ENCODE results near the gene FOS. TPM values are rescaled to one million over a fixed set of nuclear protein-coding genes. Genes with fewer than 3 reads are reported as not detected.

FOS gene
- total RNA-seq, 6 donors from 2014 or later, result 386 to 1,146 (median 633) TPM

GRCh38 chr14:75289840-75290388, 11.3 kb downstream of the FOS start:
- Histone ChIP-seq H3K4me1 (peaks cover 11 to 21% (median 20%) of the 10 kb centered on the region in 4 donors), H3K9me3 (no peaks in the 10 kb centered on the region), H3K36me3 (no peaks in the 10 kb centered on the region), H3K4me3 (no peak overlapping the region), H3K27ac (no peak overlapping the region), H3K27me3 (no peaks in the 10 kb centered on the region)
- no peak for ATAC-seq (ENCODE audit: low FRiP score in 2 of 2)
- 81 to 85% methylated on average over 3 of the region's 3 CpGs for WGBS, 2 donors
- TF ChIP-seq CTCF (IDR thresholded peaks at IDR 0.05) (no peak), POLR2AphosphoS5 (IDR thresholded peaks at IDR 0.05) (no peak), POLR2A (IDR thresholded peaks at IDR 0.05) (no peak), EP300 (IDR thresholded peaks at IDR 0.05) (no peak)
- DNase-seq, result peak in 1 of 2 donors; percentile 7

GRCh38 chr14:75290851-75291250, 12.2 kb downstream of the FOS start:
- Histone ChIP-seq H3K27me3 (no peaks in the 10 kb centered on the region), H3K4me1 (peaks cover 21 to 30% (median 30%) of the 10 kb centered on the region in 4 donors), H3K27ac (no peak overlapping the region), H3K4me3 (no peak overlapping the region), H3K36me3 (no peaks in the 10 kb centered on the region), H3K9me3 (no peaks in the 10 kb centered on the region)
- ATAC-seq (ENCODE audit: low FRiP score in 2 of 2), result no peak
- no peak for DNase-seq
- no peak for TF ChIP-seq CTCF (IDR thresholded peaks at IDR 0.05)
- TF ChIP-seq EP300 (IDR thresholded peaks at IDR 0.05), result no peak
- TF ChIP-seq POLR2AphosphoS5 (IDR thresholded peaks at IDR 0.05), result no peak
- TF ChIP-seq POLR2A (IDR thresholded peaks at IDR 0.05), result no peak
- WGBS, 2 donors, result 81 to 90% methylated on average over 3 of the region's 3 CpGs

- Histone ChIP-seq H3K4me1 (peaks cover 26 to 35% (median 32%) of the 10 kb centered on the region in 4 donors), H3K27me3 (no peaks in the 10 kb centered on the region), H3K9me3 (no peaks in the 10 kb centered on the region), H3K4me3 (no peak overlapping the region), H3K36me3 (no peaks in the 10 kb centered on the region), H3K27ac (no peak overlapping the region)
- peak in 1 of 2 donors; percentile 12 for DNase-seq
- no peak for TF ChIP-seq EP300 (IDR thresholded peaks at IDR 0.05)
- TF ChIP-seq POLR2AphosphoS5 (IDR thresholded peaks at IDR 0.05), result no peak
- no peak for TF ChIP-seq POLR2A (IDR thresholded peaks at IDR 0.05)
- TF ChIP-seq CTCF (IDR thresholded peaks at IDR 0.05), result no peak
- 81 to 92% methylated on average over 5 of the region's 5 CpGs for WGBS, 2 donors
- no peak for ATAC-seq (ENCODE audit: low FRiP score in 2 of 2)
These were observed 12.7 kb downstream of the FOS start for GRCh38 chr14:75291331-75291730.

GRCh38 chr14:75292101-75292563, 13.5 kb downstream of the FOS start:
- DNase-seq, result peak in 1 of 2 donors; percentile 20
- 90 to 93% methylated on average over 5 to 9 of the region's 9 CpGs for WGBS, 2 donors
- Histone ChIP-seq H3K4me3 (no peak overlapping the region), H3K36me3 (no peaks in the 10 kb centered on the region), H3K27me3 (no peaks in the 10 kb centered on the region), H3K27ac (no peak overlapping the region), H3K4me1 (peaks cover 29 to 43% (median 36%) of the 10 kb centered on the region in 4 donors), H3K9me3 (no peaks in the 10 kb centered on the region)
- no peak for ATAC-seq (ENCODE audit: low FRiP score in 2 of 2)
- TF ChIP-seq POLR2A (IDR thresholded peaks at IDR 0.05), result no peak
- TF ChIP-seq CTCF (IDR thresholded peaks at IDR 0.05), result no peak
- TF ChIP-seq POLR2AphosphoS5 (IDR thresholded peaks at IDR 0.05), result no peak
- TF ChIP-seq EP300 (IDR thresholded peaks at IDR 0.05), result no peak

GRCh38 chr14:75292886-75293285, 14.3 kb downstream of the FOS start:
- H3K27ac ChIP-seq, result peak overlapping the region in 3 of 4 donors; percentile 91 to 98 (median 94)
- DNase-seq (peak in 1 of 2 donors; percentile 10), ATAC-seq (ENCODE audit: low FRiP score in 2 of 2) (no peak)
- no peak for TF ChIP-seq CTCF (IDR thresholded peaks at IDR 0.05)
- no peak for TF ChIP-seq POLR2AphosphoS5 (IDR thresholded peaks at IDR 0.05)
- no peak for TF ChIP-seq POLR2A (IDR thresholded peaks at IDR 0.05)
- no peak for TF ChIP-seq EP300 (IDR thresholded peaks at IDR 0.05)
- no peaks in the 10 kb centered on the region for H3K27me3 ChIP-seq
- no peaks in the 10 kb centered on the region for H3K9me3 ChIP-seq
- no peaks in the 10 kb centered on the region for H3K36me3 ChIP-seq
- 89 to 90% methylated on average over 7 of the region's 7 CpGs for WGBS, 2 donors
- H3K4me1 ChIP-seq, result peaks cover 29 to 43% (median 34%) of the 10 kb centered on the region in 4 donors
- H3K4me3 ChIP-seq, result no peak overlapping the region
